Vagina (tissue), 2 donors: ENCODE measurements around the gene LGALS9. TPM values are rescaled to one million over a fixed set of nuclear protein-coding genes. Genes with fewer than 3 reads are reported as not detected.

Experiments
- DNase-seq, 2 donors: peaks; one replicate each; pipeline ENCODE4 v3.0.0-alpha.2; 2017; ENCODE audit errors: extremely low spot score in 2 of 2
- H3K27ac ChIP-seq: fragments of 200-600 bp; sonication (generic); one replicate; pipeline ENCODE4 v1.5.1; 2019
- H3K27me3 ChIP-seq: fragments of 200-600 bp; sonication (generic); one replicate; pipeline ENCODE4 v1.5.1; 2019
- H3K36me3 ChIP-seq, 2 donors: fragments of 200-600 bp; sonication (generic); one replicate each; pipeline ENCODE4 v1.5.1; 2017 to 2019
- H3K4me1 ChIP-seq: fragments of 200-600 bp; sonication (generic); one replicate; pipeline ENCODE4 v1.5.1; 2019
- H3K4me3 ChIP-seq, 2 donors: fragments of 200-600 bp; sonication (generic); 1 replicate in 1 of 2; 2 replicates in 1 of 2; pipeline ENCODE4 v1.5.1; 2016 to 2019
- H3K9me3 ChIP-seq: fragments of 200-600 bp; sonication (generic); one replicate; pipeline ENCODE4 v1.5.1; 2019
- POLR2A ChIP-seq, 2 donors: fragments of 450-650 bp; IDR thresholded peaks; one replicate each; pipeline ENCODE4 v1.6.1; 2017; ENCODE audit warnings: antibody characterized with exemption in 2 of 2, mild to moderate bottlenecking in 2 of 2, moderate library complexity in 2 of 2
- POLR2AphosphoS5 ChIP-seq, 2 donors: sonication (generic); formaldehyde crosslinking; IDR thresholded peaks; one replicate each; pipeline ENCODE4 v1.9.0; 2017; ENCODE audit warnings: antibody characterized with exemption in 2 of 2, mild to moderate bottlenecking in 2 of 2, low read depth in 1 of 2; ENCODE audit not compliant: insufficient read depth in 1 of 2
- intact Hi-C: fragments of 100-400 bp; cut with DNase I; formaldehyde crosslinking; loops from one replicate; pipeline ENCODE4 v1.15.1; 2023
- total RNA-seq: library from RNA; depleted of rRNA; stranded (reverse); fragments of >200 nt; gene quantifications from one replicate; pipeline ENCODE4 v1.2.3, GENCODE V29; 2016
- TF ChIP-seq, protein P1 (sequence below), 3 experiments: fragments of 450-650 bp in 2 of 3; fragments of 200-600 bp in 1 of 3; sonication (generic) in 1 of 3; IDR thresholded peaks; one replicate each; pipeline ENCODE4 v1.5.1; 2017 to 2019; ENCODE audit warnings: antibody characterized with exemption in 3 of 3, mild to moderate bottlenecking in 2 of 3, moderate library complexity in 2 of 3

The LGALS9 gene
- 34.9 TPM for total RNA-seq

DNA sequence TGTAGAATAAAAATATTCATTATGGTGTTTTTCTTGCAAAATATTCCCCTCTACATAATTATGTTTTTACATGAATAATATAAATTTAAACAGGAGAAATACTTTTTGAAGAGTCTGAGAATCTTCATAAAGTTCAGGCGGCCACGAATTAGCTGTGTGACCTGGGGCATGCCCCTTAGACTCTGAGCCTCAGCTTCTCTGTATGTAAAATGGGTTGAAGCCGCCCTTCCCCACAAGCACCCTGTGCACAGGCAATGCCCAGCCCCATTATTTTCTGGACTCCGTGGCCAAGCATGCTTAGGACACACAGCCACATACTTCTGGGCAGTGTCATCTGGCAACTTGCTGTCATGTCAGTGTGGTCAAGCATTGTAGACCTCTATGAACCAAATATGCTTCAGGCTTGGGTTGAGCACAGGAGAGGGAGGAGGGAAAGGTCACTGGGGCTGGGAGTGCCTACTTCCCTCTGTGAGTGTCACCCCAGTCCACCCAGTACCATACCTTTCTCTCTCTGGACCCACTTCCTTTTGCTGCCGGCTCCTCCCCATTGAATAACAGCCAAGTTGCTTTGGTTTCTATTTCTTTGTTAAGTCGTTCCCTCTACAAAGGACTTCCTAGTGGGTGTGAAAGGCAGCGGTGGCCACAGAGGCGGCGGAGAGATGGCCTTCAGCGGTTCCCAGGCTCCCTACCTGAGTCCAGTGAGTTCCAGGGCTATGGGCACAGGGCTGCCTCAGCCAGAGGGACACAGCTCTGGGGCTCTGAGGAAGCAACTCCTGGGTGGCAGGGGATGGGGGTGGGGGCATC, at the start of gene LGALS9:
TSS of gene LGALS9 (plus strand) at position 582 of the 804 bp plus-strand sequence. CDS start at position 660, 78 bp downstream.
- Histone ChIP-seq H3K27me3 (no peaks in the 10 kb centered on the region), H3K4me3 (peak within 1 kb of the TSS; percentile 24 to 30), H3K27ac (peak within 1 kb of the TSS; percentile 82), H3K4me1 (peaks cover 37% of the 10 kb centered on the region), H3K36me3 (no peaks in the 10 kb centered on the region), H3K9me3 (no peaks in the 10 kb centered on the region)
- intact Hi-C loops: no loop called here
- TF ChIP-seq POLR2AphosphoS5 (IDR thresholded peaks at IDR 0.05; ENCODE audit: insufficient read depth in 1 of 2, low read depth in 1 of 2): no peak
- TF ChIP-seq, protein P1, sequence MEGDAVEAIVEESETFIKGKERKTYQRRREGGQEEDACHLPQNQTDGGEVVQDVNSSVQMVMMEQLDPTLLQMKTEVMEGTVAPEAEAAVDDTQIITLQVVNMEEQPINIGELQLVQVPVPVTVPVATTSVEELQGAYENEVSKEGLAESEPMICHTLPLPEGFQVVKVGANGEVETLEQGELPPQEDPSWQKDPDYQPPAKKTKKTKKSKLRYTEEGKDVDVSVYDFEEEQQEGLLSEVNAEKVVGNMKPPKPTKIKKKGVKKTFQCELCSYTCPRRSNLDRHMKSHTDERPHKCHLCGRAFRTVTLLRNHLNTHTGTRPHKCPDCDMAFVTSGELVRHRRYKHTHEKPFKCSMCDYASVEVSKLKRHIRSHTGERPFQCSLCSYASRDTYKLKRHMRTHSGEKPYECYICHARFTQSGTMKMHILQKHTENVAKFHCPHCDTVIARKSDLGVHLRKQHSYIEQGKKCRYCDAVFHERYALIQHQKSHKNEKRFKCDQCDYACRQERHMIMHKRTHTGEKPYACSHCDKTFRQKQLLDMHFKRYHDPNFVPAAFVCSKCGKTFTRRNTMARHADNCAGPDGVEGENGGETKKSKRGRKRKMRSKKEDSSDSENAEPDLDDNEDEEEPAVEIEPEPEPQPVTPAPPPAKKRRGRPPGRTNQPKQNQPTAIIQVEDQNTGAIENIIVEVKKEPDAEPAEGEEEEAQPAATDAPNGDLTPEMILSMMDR (IDR thresholded peaks at IDR 0.05): no peak
- no peak for TF ChIP-seq POLR2A (IDR thresholded peaks at IDR 0.05)
- no peak for DNase-seq

DNA sequence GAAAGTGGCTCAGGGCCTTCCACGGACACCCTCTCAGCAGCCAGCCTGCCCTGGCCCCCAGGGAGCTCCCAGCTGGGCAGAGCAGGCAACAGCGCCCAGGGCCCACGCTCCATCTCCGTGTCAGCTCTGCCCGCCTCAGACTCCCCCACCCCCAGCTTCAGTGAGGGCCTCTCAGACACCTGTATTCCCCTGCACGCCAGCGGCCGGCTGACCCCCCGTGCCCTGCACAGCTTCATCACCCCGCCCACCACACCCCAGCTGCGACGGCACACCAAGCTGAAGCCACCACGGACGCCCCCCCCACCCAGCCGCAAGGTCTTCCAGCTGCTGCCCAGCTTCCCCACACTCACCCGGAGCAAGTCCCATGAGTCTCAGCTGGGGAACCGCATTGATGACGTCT, 48.3 kb upstream of the LGALS9 start:
- Histone ChIP-seq H3K27me3 (no peaks in the 10 kb centered on the region), H3K36me3 (peaks cover 0 to 15% of the 10 kb centered on the region in 2 donors), H3K4me1 (peaks cover 5% of the 10 kb centered on the region), H3K4me3 (no peak overlapping the region), H3K9me3 (no peaks in the 10 kb centered on the region), H3K27ac (no peak overlapping the region)
- DNase-seq: no peak
- intact Hi-C loops: no loop called here
- TF ChIP-seq, protein P1 (IDR thresholded peaks at IDR 0.05): no peak
- TF ChIP-seq POLR2AphosphoS5 (IDR thresholded peaks at IDR 0.05; ENCODE audit: insufficient read depth in 1 of 2, low read depth in 1 of 2): no peak
- TF ChIP-seq POLR2A (IDR thresholded peaks at IDR 0.05): no peak

- intact Hi-C loops: no loop called here
- Histone ChIP-seq H3K27ac (no peak overlapping the region), H3K4me1 (no peaks in the 10 kb centered on the region), H3K27me3 (no peaks in the 10 kb centered on the region), H3K9me3 (no peaks in the 10 kb centered on the region), H3K4me3 (no peak overlapping the region), H3K36me3 (peaks cover 0 to 16% of the 10 kb centered on the region in 2 donors)
- no peak for TF ChIP-seq POLR2A (IDR thresholded peaks at IDR 0.05)
- TF ChIP-seq, protein P1 (IDR thresholded peaks at IDR 0.05): no peak
- TF ChIP-seq POLR2AphosphoS5 (IDR thresholded peaks at IDR 0.05; ENCODE audit: insufficient read depth in 1 of 2, low read depth in 1 of 2): no peak
- no peak for DNase-seq
Measured at GRCh38 chr17:27585153-27585681, 45.8 kb upstream of the LGALS9 start.

GRCh38 chr17:27585792-27586191, 45.2 kb upstream of the LGALS9 start:
- TF ChIP-seq POLR2AphosphoS5 (IDR thresholded peaks at IDR 0.05; ENCODE audit: insufficient read depth in 1 of 2, low read depth in 1 of 2) (no peak), POLR2A (IDR thresholded peaks at IDR 0.05) (no peak)
- TF ChIP-seq, protein P1 (IDR thresholded peaks at IDR 0.05): no peak
- Histone ChIP-seq H3K27me3 (no peaks in the 10 kb centered on the region), H3K9me3 (no peaks in the 10 kb centered on the region), H3K27ac (no peak overlapping the region), H3K36me3 (peaks cover 0 to 16% of the 10 kb centered on the region in 2 donors), H3K4me1 (no peaks in the 10 kb centered on the region), H3K4me3 (no peak overlapping the region)
- DNase-seq: no peak
- intact Hi-C loops: no loop called here

DNA sequence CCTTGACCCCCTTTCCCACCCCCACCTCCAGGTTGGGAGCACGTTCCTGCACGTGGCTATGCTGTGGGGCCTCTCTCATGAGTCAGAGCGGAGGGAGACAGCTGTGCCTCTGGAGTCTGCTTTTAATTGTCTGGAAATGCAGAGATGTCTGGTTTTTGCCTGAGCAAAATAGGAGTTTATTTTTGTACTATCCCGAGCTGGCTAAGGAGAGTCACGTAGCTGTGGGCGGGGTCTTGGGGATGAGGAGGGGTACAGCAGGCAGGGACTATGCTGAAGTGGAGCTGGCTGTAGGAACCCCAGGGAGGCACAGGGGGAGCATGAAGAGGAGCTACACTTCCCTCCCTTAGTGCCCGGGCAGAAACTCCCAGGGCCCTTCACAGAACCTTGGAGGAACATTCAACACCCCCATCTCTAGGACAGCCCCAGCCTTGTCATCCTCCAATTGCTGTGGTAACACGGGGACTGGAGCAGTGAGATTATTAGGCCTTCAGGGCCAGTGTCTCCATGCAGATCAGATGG, 44.7 kb upstream of the LGALS9 start:
- Histone ChIP-seq H3K27ac (no peak overlapping the region), H3K27me3 (no peaks in the 10 kb centered on the region), H3K36me3 (peaks cover 0 to 16% of the 10 kb centered on the region in 2 donors), H3K4me1 (no peaks in the 10 kb centered on the region), H3K9me3 (no peaks in the 10 kb centered on the region), H3K4me3 (no peak overlapping the region)
- DNase-seq: no peak
- TF ChIP-seq POLR2A (IDR thresholded peaks at IDR 0.05) (no peak), POLR2AphosphoS5 (IDR thresholded peaks at IDR 0.05; ENCODE audit: insufficient read depth in 1 of 2, low read depth in 1 of 2) (no peak)
- TF ChIP-seq, protein P1 (IDR thresholded peaks at IDR 0.05): no peak
- intact Hi-C loops: no loop called here
